ENCODE data around the gene SMOC2.

Gene SMOC2

DNA sequence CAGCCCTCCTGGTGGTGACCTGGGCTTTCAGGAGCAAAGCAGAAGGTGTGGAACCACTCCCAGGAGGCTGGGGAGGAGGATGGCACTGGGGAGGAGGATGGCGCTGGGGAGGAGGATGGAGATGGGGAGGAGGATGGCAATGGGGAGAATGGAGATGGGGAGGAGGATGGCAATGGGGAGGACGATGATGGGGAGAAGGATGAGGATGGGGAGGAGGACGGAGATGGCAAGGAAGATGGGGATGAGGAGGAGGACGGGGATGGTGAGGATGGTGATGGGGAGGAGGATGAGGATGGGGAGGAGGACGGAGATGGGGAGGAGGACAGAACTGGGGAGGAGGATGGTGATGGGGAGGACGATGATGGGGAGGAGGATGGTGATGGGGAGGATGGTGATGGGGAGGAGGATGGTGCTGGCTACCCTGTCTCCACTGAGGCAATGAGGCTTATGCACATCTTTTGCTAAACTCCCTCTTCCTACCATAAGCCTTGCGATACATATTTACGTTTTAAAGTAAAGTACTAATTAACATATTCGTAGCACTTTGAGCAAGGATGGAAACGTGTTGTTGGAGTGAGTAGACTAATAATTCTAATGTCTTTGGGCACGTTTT lies 7.4 kb downstream of the SMOC2 start:
- Histone ChIP-seq H3K9ac (ENCODE audit: low read length) (no peak overlapping the region), H3K4me3 (ENCODE audit: low read length) (no peak overlapping the region), H3K4me1 (ENCODE audit: control insufficient read depth, insufficient read depth, low read length) (peaks cover 7% of the 10 kb centered on the region), H3K36me3 (ENCODE audit: control insufficient read depth, insufficient read depth, low read length, severe bottlenecking) (no peaks in the 10 kb centered on the region), H3K9me3 (ENCODE audit: control insufficient read depth, low read length) (no peaks in the 10 kb centered on the region), H3K27me3 (replicated peaks; ENCODE audit: control insufficient read depth, insufficient read depth, low read length) (peaks cover 27% of the 10 kb centered on the region)
- DNase-seq (ENCODE audit: low read depth): no peak

DNA sequence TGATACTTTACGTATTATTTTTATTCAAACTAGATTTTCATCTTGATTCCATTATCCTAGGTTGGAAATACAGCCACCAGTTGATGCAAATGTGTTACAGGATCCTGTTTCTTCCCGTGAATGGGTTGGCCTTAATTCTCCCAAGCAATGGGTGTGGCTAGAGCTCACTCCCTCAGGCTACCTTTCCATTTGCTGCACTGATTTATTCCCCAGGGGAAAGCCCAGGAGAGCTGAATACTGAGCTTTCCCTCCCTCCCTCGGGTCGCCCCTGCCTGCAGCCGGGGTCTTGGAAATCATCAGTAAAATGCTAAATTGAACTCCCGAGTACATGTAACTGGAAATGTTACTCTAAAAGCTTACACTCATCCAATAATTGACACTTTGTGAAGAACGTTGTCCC lies 9.9 kb downstream of the SMOC2 start:
- Histone ChIP-seq H3K36me3 (ENCODE audit: control insufficient read depth, insufficient read depth, low read length, severe bottlenecking) (no peaks in the 10 kb centered on the region), H3K4me3 (ENCODE audit: low read length) (no peak overlapping the region), H3K9ac (ENCODE audit: low read length) (no peak overlapping the region), H3K9me3 (ENCODE audit: control insufficient read depth, low read length) (no peaks in the 10 kb centered on the region), H3K27me3 (replicated peaks; ENCODE audit: control insufficient read depth, insufficient read depth, low read length) (peaks cover 25% of the 10 kb centered on the region), H3K4me1 (ENCODE audit: control insufficient read depth, insufficient read depth, low read length) (peaks cover 7% of the 10 kb centered on the region)
- DNase-seq (ENCODE audit: low read depth): no peak

DNA sequence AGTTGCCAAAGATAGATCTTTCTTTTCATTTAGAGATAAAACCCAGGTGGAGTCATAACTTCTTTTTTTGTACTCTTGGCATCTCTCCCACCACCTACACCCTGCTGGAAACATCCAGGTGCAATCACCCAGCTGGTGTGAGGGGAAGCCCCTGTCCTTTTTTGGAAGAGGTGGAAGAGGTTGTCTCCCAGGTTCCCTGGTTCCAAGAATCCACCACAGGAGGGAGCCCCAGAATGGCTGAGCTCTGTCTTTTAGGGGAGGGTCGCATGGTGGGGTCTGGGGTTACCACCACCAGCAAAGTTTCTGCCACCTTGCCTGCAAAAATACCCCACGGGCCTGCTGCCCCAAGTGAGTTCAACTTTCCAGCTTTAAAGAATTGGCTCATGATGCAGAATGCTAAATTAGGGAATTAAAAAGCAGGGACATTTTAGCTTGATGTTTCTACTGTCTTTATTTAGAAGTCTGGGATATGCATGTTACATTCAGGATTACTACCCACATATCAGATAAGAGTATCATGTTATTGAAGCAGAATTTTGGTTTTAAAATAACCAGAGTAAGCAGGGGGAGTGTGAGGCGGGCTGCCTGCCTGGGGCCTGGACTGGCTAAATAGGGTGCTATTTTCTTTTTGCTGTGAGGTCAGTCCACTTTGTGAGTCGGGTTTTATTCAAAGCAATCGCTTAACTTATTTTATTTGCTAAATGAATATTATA lies 11.0 kb downstream of the SMOC2 start:
- H3K4me1 ChIP-seq (ENCODE audit: control insufficient read depth, insufficient read depth, low read length): peaks cover 7% of the 10 kb centered on the region
- peaks cover 25% of the 10 kb centered on the region for H3K27me3 ChIP-seq (replicated peaks; ENCODE audit: control insufficient read depth, insufficient read depth, low read length)
- H3K4me3 ChIP-seq (ENCODE audit: low read length): no peak overlapping the region
- no peak overlapping the region for H3K9ac ChIP-seq (ENCODE audit: low read length)
- no peak for DNase-seq (ENCODE audit: low read depth)
- H3K9me3 ChIP-seq (ENCODE audit: control insufficient read depth, low read length): no peaks in the 10 kb centered on the region
- no peaks in the 10 kb centered on the region for H3K36me3 ChIP-seq (ENCODE audit: control insufficient read depth, insufficient read depth, low read length, severe bottlenecking)

DNA sequence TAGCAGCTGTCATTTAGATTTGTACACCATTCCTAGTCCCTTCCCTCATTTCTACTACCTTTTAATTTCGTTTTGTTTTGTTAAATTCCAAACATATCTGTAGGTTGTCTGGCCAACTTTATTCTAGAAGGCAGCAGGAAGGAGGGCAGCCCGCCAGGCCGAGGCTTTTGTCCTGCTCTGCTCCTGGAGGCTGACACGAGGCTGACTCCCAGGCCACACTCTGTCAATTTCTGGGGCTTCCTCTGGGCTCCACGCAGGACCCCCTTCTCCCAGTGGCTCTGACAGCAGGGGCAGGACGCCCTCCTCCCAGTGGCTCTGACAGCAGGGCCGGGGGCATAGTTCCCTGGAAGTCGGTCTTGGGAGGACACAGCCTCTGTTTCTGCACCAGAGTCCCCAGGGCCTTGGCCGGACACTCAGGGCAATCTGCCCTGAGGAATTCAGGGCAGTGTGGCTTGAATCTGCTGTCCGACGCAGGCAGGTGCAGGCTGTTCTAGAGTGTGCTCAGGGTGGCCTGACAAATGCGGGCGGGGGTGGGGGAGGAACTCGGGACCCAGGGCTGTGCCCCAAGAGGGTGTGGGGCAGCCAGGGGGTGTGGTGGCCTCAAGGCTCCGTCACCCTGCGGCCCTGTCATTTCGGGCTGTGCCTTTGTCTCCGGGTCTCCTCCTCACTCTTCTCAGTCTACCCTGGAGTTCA lies 11.8 kb downstream of the SMOC2 start:
- H3K36me3 ChIP-seq (ENCODE audit: control insufficient read depth, insufficient read depth, low read length, severe bottlenecking): no peaks in the 10 kb centered on the region
- H3K9me3 ChIP-seq (ENCODE audit: control insufficient read depth, low read length): no peaks in the 10 kb centered on the region
- H3K4me1 ChIP-seq (ENCODE audit: control insufficient read depth, insufficient read depth, low read length): peaks cover 7% of the 10 kb centered on the region
- peaks cover 25% of the 10 kb centered on the region for H3K27me3 ChIP-seq (replicated peaks; ENCODE audit: control insufficient read depth, insufficient read depth, low read length)
- no peak for DNase-seq (ENCODE audit: low read depth)
- no peak overlapping the region for H3K4me3 ChIP-seq (ENCODE audit: low read length)
- H3K9ac ChIP-seq (ENCODE audit: low read length): peak overlapping the region; percentile 20

DNA sequence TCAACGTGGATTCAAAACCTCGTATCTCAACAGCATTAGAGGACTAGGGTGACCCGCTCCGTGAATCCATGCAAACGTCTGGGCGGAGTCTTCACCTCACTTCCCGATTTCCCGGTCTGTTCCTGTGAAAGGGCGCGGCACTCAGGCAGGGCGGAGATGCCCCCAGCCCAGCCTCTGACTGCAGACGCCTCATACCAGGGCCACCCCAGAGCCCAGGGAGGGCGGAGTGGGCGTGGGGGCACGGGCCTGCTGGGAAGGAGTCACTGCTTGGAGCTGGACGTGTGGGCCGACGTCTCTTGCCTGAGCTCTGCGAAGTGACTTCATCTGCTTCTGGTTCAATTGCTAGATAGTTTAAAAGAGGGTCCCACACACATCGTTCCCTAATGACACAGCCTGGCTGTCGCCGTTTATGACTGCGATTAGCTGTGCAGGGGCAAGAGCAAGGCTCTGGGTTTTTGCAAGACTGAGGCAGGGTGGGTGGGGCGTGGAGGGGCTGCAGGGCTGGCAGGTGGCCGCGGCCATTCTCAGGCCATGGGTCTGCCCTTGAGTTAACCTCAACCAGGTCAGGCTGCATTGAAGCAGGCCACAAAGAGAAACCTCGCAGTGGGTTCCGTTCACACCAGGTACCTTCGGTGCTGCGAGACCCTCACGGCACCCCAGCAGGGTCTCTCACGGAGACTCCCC lies 15.0 kb downstream of the SMOC2 start:
- no peak overlapping the region for H3K4me3 ChIP-seq (ENCODE audit: low read length)
- no peak for DNase-seq (ENCODE audit: low read depth)
- no peak overlapping the region for H3K9ac ChIP-seq (ENCODE audit: low read length)
- peaks cover 16% of the 10 kb centered on the region for H3K27me3 ChIP-seq (replicated peaks; ENCODE audit: control insufficient read depth, insufficient read depth, low read length)
- H3K4me1 ChIP-seq (ENCODE audit: control insufficient read depth, insufficient read depth, low read length): peaks cover 7% of the 10 kb centered on the region
- H3K36me3 ChIP-seq (ENCODE audit: control insufficient read depth, insufficient read depth, low read length, severe bottlenecking): no peaks in the 10 kb centered on the region
- H3K9me3 ChIP-seq (ENCODE audit: control insufficient read depth, low read length): no peaks in the 10 kb centered on the region

DNA sequence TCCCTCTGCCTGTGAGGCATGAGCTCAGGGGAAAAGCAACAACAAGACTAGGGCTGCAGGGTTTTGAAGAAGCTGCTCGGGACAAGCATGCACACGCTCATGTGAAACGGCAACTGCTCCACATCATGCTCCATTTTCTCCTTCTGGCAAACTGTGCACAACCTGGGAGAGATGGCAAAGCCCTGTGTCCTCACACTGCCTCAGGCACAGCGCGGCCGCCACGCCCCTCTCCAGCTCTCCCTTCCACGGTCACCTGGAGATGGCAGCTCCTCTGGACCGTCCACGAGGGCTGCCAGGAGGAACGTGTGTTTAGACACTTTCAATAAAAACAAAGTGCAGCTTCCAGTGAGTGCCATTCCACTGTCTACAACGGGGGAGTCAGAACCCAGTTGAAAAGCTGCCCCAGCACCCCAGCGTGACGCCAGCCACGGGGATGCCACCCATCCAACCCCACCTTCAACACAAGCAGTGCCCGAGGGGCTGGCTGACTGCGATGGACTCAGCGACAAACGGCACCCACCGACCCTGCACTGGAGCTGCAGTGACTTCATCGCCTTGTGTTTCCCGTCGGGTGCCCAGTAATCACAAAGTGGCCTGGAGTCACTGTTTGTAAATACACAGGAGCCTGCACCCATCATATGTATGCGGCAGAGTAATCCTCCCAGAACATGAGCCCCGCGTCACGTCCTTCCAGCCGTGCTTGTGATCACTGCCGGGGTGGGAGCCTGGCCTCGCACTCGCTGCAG lies 16.1 kb downstream of the SMOC2 start:
- DNase-seq (ENCODE audit: low read depth): no peak
- Histone ChIP-seq H3K36me3 (ENCODE audit: control insufficient read depth, insufficient read depth, low read length, severe bottlenecking) (no peaks in the 10 kb centered on the region), H3K27me3 (replicated peaks; ENCODE audit: control insufficient read depth, insufficient read depth, low read length) (peaks cover 13% of the 10 kb centered on the region), H3K4me3 (ENCODE audit: low read length) (no peak overlapping the region), H3K4me1 (ENCODE audit: control insufficient read depth, insufficient read depth, low read length) (peaks cover 7% of the 10 kb centered on the region), H3K9me3 (ENCODE audit: control insufficient read depth, low read length) (no peaks in the 10 kb centered on the region), H3K9ac (ENCODE audit: low read length) (no peak overlapping the region)

DNA sequence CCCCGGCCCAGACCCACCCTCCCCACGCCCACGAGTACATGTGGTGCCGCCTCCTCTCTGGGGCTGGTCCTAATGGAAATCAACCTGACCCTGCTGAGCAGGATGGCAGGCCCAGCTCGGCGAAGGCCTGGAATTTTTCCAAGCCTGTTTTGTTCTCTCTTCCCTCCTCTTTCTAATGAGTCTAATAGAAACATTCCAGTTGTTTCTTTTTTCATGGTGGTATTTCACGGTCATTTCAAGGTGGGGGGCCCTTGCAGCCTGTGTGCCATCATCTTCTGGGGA lies 16.6 kb downstream of the SMOC2 start:
- H3K9me3 ChIP-seq (ENCODE audit: control insufficient read depth, low read length): no peaks in the 10 kb centered on the region
- no peak overlapping the region for H3K9ac ChIP-seq (ENCODE audit: low read length)
- H3K27me3 ChIP-seq (replicated peaks; ENCODE audit: control insufficient read depth, insufficient read depth, low read length): peaks cover 13% of the 10 kb centered on the region
- no peak for DNase-seq (ENCODE audit: low read depth)
- H3K4me3 ChIP-seq (ENCODE audit: low read length): no peak overlapping the region
- H3K4me1 ChIP-seq (ENCODE audit: control insufficient read depth, insufficient read depth, low read length): peaks cover 5% of the 10 kb centered on the region
- no peaks in the 10 kb centered on the region for H3K36me3 ChIP-seq (ENCODE audit: control insufficient read depth, insufficient read depth, low read length, severe bottlenecking)

DNA sequence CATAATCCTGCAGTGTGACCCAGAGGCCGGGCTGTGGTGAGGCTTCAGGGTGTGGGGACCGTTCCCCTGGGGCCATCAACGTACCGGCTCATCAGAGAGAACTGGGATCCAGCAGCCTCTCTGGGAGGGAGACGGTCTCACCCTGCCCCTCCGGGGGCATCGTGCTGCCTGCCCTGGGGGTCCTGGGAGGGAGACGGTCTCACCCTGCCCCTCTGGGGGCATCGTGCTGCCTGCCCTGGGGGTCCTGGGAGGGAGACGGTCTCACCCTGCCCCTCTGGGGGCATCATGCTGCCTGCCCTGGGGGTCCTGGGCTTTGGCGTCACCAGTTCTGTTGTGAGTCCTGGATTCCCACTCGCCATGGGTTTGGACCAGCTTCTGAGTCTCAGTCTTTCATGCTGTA lies 17.1 kb downstream of the SMOC2 start:
- Histone ChIP-seq H3K9ac (ENCODE audit: low read length) (no peak overlapping the region), H3K36me3 (ENCODE audit: control insufficient read depth, insufficient read depth, low read length, severe bottlenecking) (no peaks in the 10 kb centered on the region), H3K4me1 (ENCODE audit: control insufficient read depth, insufficient read depth, low read length) (no peaks in the 10 kb centered on the region), H3K27me3 (replicated peaks; ENCODE audit: control insufficient read depth, insufficient read depth, low read length) (peaks cover 13% of the 10 kb centered on the region), H3K9me3 (ENCODE audit: control insufficient read depth, low read length) (no peaks in the 10 kb centered on the region), H3K4me3 (ENCODE audit: low read length) (no peak overlapping the region)
- no peak for DNase-seq (ENCODE audit: low read depth)

DNA sequence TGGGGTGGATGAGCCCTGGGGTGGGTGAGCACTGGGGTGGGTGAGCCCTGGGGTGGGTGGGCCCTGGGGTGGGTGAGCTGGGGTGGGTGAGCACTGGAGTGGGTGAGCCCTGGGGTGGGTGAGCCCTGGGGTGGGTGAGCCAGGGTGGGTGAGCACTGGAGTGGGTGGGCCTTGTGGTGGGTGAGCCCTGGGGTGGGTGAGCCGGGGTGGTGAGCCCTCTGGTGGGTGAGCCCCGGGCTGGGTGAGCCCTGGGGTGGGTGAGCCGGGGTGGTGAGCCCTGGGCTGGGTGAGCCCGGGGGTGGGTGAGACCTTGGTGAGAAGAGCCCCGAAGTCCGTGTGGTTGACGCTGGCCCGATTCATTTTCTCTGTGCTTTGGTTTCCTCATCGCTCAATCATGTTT lies 18.6 kb downstream of the SMOC2 start:
- Histone ChIP-seq H3K9me3 (ENCODE audit: control insufficient read depth, low read length) (no peaks in the 10 kb centered on the region), H3K27me3 (replicated peaks; ENCODE audit: control insufficient read depth, insufficient read depth, low read length) (peaks cover 6% of the 10 kb centered on the region), H3K9ac (ENCODE audit: low read length) (no peak overlapping the region), H3K4me3 (ENCODE audit: low read length) (no peak overlapping the region), H3K36me3 (ENCODE audit: control insufficient read depth, insufficient read depth, low read length, severe bottlenecking) (no peaks in the 10 kb centered on the region), H3K4me1 (ENCODE audit: control insufficient read depth, insufficient read depth, low read length) (no peaks in the 10 kb centered on the region)
- DNase-seq (ENCODE audit: low read depth): no peak

DNA sequence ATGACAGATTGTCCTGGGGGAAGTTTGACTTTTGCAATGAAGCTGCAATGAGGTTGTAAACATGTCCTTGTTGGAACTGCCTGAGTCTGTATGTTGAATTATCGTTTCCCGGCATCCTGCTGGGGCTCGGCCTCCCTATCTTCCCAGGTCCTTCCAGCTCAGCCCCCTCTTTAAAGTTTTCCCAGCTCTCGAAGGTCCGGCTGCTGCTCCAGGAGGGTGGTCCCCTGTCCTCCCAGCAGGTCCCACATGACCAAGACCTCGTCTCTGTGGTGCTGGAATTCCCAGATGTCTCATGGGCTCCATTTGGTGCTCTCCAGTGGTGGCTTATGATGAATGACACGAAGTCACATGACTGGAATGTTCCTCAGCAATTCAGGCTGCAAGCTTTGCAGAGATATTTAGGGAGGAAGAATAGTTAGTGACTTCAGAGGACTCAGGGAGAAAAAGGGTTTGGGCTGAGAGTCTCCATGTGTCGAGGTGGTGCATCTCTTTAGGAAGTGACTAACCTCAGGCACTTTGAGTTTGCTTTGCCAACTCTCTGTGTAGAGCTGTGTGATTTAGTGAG lies 21.4 kb downstream of the SMOC2 start:
- no peaks in the 10 kb centered on the region for H3K4me1 ChIP-seq (ENCODE audit: control insufficient read depth, insufficient read depth, low read length)

More for the DNA sequence above, 21.4 kb downstream of the SMOC2 start:
- no peak overlapping the region for H3K4me3 ChIP-seq (ENCODE audit: low read length)
- H3K9ac ChIP-seq (ENCODE audit: low read length): no peak overlapping the region
- DNase-seq (ENCODE audit: low read depth): no peak
- peaks cover 4% of the 10 kb centered on the region for H3K27me3 ChIP-seq (replicated peaks; ENCODE audit: control insufficient read depth, insufficient read depth, low read length)
- H3K9me3 ChIP-seq (ENCODE audit: control insufficient read depth, low read length): no peaks in the 10 kb centered on the region
- no peaks in the 10 kb centered on the region for H3K36me3 ChIP-seq (ENCODE audit: control insufficient read depth, insufficient read depth, low read length, severe bottlenecking)
